Measurements from ENCODE around the gene GJA3.
"Not testable (repeated sequence)": the region's sequence is repeated elsewhere in the genome, so short reads cannot be mapped to it uniquely, and the experiment has no call there.

GJA3 gene

GRCh38 chr13:20170921-20171320 lies 10.1 kb upstream of the GJA3 start:
- Histone ChIP-seq H3K36me3 (ENCODE audit: control insufficient read depth in 1 of 2, insufficient read depth in 2 of 2, low read length in 2 of 2) (no peaks in the 10 kb centered on the region), H3K4me3 (ENCODE audit: low read depth in 1 of 2, low read length in 2 of 2) (no peak overlapping the region), H3K9me3 (ENCODE audit: control insufficient read depth in 1 of 2, low read length in 2 of 2) (no peaks in the 10 kb centered on the region), H3K27me3 (ENCODE audit: control insufficient read depth in 1 of 2, insufficient read depth in 2 of 2, low read length in 2 of 2) (peaks cover 0 to 5% of the 10 kb centered on the region in 2 donors), H3K27ac (ENCODE audit: low read depth, low read length) (no peak overlapping the region), H3K4me1 (ENCODE audit: control insufficient read depth in 1 of 2, insufficient read depth in 2 of 2, low read length in 2 of 2) (peaks cover 9 to 12% of the 10 kb centered on the region in 2 donors), H3K9ac (ENCODE audit: low read depth in 1 of 2, low read length in 2 of 2) (no peak overlapping the region)

- H3K4me3 ChIP-seq (ENCODE audit: low read depth in 1 of 2, low read length in 2 of 2), result no peak overlapping the region
- H3K9me3 ChIP-seq (ENCODE audit: control insufficient read depth in 1 of 2, low read length in 2 of 2), result no peaks in the 10 kb centered on the region
- peaks cover 0 to 10% of the 10 kb centered on the region in 2 donors for H3K27me3 ChIP-seq (ENCODE audit: control insufficient read depth in 1 of 2, insufficient read depth in 2 of 2, low read length in 2 of 2)
- no peak overlapping the region for H3K9ac ChIP-seq (ENCODE audit: low read depth in 1 of 2, low read length in 2 of 2)
- H3K27ac ChIP-seq (ENCODE audit: low read depth, low read length), result no peak overlapping the region
- H3K4me1 ChIP-seq (ENCODE audit: control insufficient read depth in 1 of 2, insufficient read depth in 2 of 2, low read length in 2 of 2), result no peaks in the 10 kb centered on the region
- H3K36me3 ChIP-seq (ENCODE audit: control insufficient read depth in 1 of 2, insufficient read depth in 2 of 2, low read length in 2 of 2), result no peaks in the 10 kb centered on the region
Observed at GRCh38 chr13:20168396-20168795, 7.5 kb upstream of the GJA3 start.

- Histone ChIP-seq H3K4me3 (ENCODE audit: low read depth in 1 of 2, low read length in 2 of 2) (no peak overlapping the region), H3K4me1 (ENCODE audit: control insufficient read depth in 1 of 2, insufficient read depth in 2 of 2, low read length in 2 of 2) (no peaks in the 10 kb centered on the region), H3K9me3 (ENCODE audit: control insufficient read depth in 1 of 2, low read length in 2 of 2) (no peaks in the 10 kb centered on the region), H3K9ac (ENCODE audit: low read depth in 1 of 2, low read length in 2 of 2) (no peak overlapping the region), H3K27me3 (ENCODE audit: control insufficient read depth in 1 of 2, insufficient read depth in 2 of 2, low read length in 2 of 2) (peaks cover 15 to 16% of the 10 kb centered on the region in 2 donors), H3K27ac (ENCODE audit: low read depth, low read length) (no peak overlapping the region), H3K36me3 (ENCODE audit: control insufficient read depth in 1 of 2, insufficient read depth in 2 of 2, low read length in 2 of 2) (no peaks in the 10 kb centered on the region)
Observed at GRCh38 chr13:20165417-20166257, 4.8 kb upstream of the GJA3 start.

- Histone ChIP-seq H3K27ac (ENCODE audit: low read depth, low read length) (no peak overlapping the region), H3K4me3 (ENCODE audit: low read depth in 1 of 2, low read length in 2 of 2) (peak overlapping the region in 1 of 2 donors; percentile 36), H3K9me3 (ENCODE audit: control insufficient read depth in 1 of 2, low read length in 2 of 2) (no peaks in the 10 kb centered on the region), H3K4me1 (ENCODE audit: control insufficient read depth in 1 of 2, insufficient read depth in 2 of 2, low read length in 2 of 2) (peaks cover 0 to 5% of the 10 kb centered on the region in 2 donors), H3K36me3 (ENCODE audit: control insufficient read depth in 1 of 2, insufficient read depth in 2 of 2, low read length in 2 of 2) (no peaks in the 10 kb centered on the region), H3K27me3 (ENCODE audit: control insufficient read depth in 1 of 2, insufficient read depth in 2 of 2, low read length in 2 of 2) (peaks cover 43 to 46% of the 10 kb centered on the region in 2 donors), H3K9ac (ENCODE audit: low read depth in 1 of 2, low read length in 2 of 2) (no peak overlapping the region)
Observed at GRCh38 chr13:20161951-20162300, 1.1 kb upstream of the GJA3 start.

- H3K27me3 ChIP-seq (ENCODE audit: control insufficient read depth in 1 of 2, insufficient read depth in 2 of 2, low read length in 2 of 2), result peaks cover 42 to 47% of the 10 kb centered on the region in 2 donors
Observed at GRCh38 chr13:20161275-20161950, 561 bp upstream of the GJA3 start.

GRCh38 chr13:20159646-20160305 lies 1.1 kb downstream of the GJA3 start:
- H3K27ac ChIP-seq (ENCODE audit: low read depth, low read length), result no peak overlapping the region
- no peak overlapping the region for H3K9ac ChIP-seq (ENCODE audit: low read depth in 1 of 2, low read length in 2 of 2)
- no peaks in the 10 kb centered on the region for H3K9me3 ChIP-seq (ENCODE audit: control insufficient read depth in 1 of 2, low read length in 2 of 2)
- peak overlapping the region in 1 of 2 donors; percentile 54 for H3K4me3 ChIP-seq (ENCODE audit: low read depth in 1 of 2, low read length in 2 of 2)
- H3K27me3 ChIP-seq (ENCODE audit: control insufficient read depth in 1 of 2, insufficient read depth in 2 of 2, low read length in 2 of 2), result peaks cover 40 to 47% of the 10 kb centered on the region in 2 donors
- H3K4me1 ChIP-seq (ENCODE audit: control insufficient read depth in 1 of 2, insufficient read depth in 2 of 2, low read length in 2 of 2), result peaks cover 0 to 5% of the 10 kb centered on the region in 2 donors
- no peaks in the 10 kb centered on the region for H3K36me3 ChIP-seq (ENCODE audit: control insufficient read depth in 1 of 2, insufficient read depth in 2 of 2, low read length in 2 of 2)

More at GRCh38 chr13:20161275-20161950, 561 bp upstream of the GJA3 start:
- Histone ChIP-seq H3K9me3 (ENCODE audit: control insufficient read depth in 1 of 2, low read length in 2 of 2) (no peaks in the 10 kb centered on the region), H3K4me1 (ENCODE audit: control insufficient read depth in 1 of 2, insufficient read depth in 2 of 2, low read length in 2 of 2) (peaks cover 0 to 5% of the 10 kb centered on the region in 2 donors), H3K4me3 (ENCODE audit: low read depth in 1 of 2, low read length in 2 of 2) (peak overlapping the region in 1 of 2 donors; percentile 54), H3K9ac (ENCODE audit: low read depth in 1 of 2, low read length in 2 of 2) (no peak overlapping the region), H3K27ac (ENCODE audit: low read depth, low read length) (no peak overlapping the region), H3K36me3 (ENCODE audit: control insufficient read depth in 1 of 2, insufficient read depth in 2 of 2, low read length in 2 of 2) (no peaks in the 10 kb centered on the region)

GRCh38 chr13:20157151-20157796 lies 3.6 kb downstream of the GJA3 start:
- Histone ChIP-seq H3K4me1 (ENCODE audit: control insufficient read depth in 1 of 2, insufficient read depth in 2 of 2, low read length in 2 of 2) (peaks cover 0 to 5% of the 10 kb centered on the region in 2 donors), H3K27me3 (ENCODE audit: control insufficient read depth in 1 of 2, insufficient read depth in 2 of 2, low read length in 2 of 2) (peaks cover 40 to 54% of the 10 kb centered on the region in 2 donors)

GRCh38 chr13:20156702-20157101 lies 4.2 kb downstream of the GJA3 start:
- Histone ChIP-seq H3K4me1 (ENCODE audit: control insufficient read depth in 1 of 2, insufficient read depth in 2 of 2, low read length in 2 of 2) (peaks cover 0 to 5% of the 10 kb centered on the region in 2 donors), H3K4me3 (ENCODE audit: low read depth in 1 of 2, low read length in 2 of 2) (no peak overlapping the region), H3K27ac (ENCODE audit: low read depth, low read length) (no peak overlapping the region), H3K27me3 (ENCODE audit: control insufficient read depth in 1 of 2, insufficient read depth in 2 of 2, low read length in 2 of 2) (peaks cover 35 to 52% of the 10 kb centered on the region in 2 donors), H3K9me3 (ENCODE audit: control insufficient read depth in 1 of 2, low read length in 2 of 2) (no peaks in the 10 kb centered on the region), H3K9ac (ENCODE audit: low read depth in 1 of 2, low read length in 2 of 2) (no peak overlapping the region), H3K36me3 (ENCODE audit: control insufficient read depth in 1 of 2, insufficient read depth in 2 of 2, low read length in 2 of 2) (no peaks in the 10 kb centered on the region)

More at GRCh38 chr13:20157151-20157796, 3.6 kb downstream of the GJA3 start:
- H3K4me3 ChIP-seq (ENCODE audit: low read depth in 1 of 2, low read length in 2 of 2), result no peak overlapping the region
- no peaks in the 10 kb centered on the region for H3K9me3 ChIP-seq (ENCODE audit: control insufficient read depth in 1 of 2, low read length in 2 of 2)
- no peak overlapping the region for H3K27ac ChIP-seq (ENCODE audit: low read depth, low read length)
- H3K36me3 ChIP-seq (ENCODE audit: control insufficient read depth in 1 of 2, insufficient read depth in 2 of 2, low read length in 2 of 2), result no peaks in the 10 kb centered on the region
- no peak overlapping the region for H3K9ac ChIP-seq (ENCODE audit: low read depth in 1 of 2, low read length in 2 of 2)

GRCh38 chr13:20153290-20153689 lies 7.6 kb downstream of the GJA3 start:
- H3K9ac ChIP-seq (ENCODE audit: low read depth in 1 of 2, low read length in 2 of 2); H3K9me3 ChIP-seq (ENCODE audit: control insufficient read depth in 1 of 2, low read length in 2 of 2); H3K36me3 ChIP-seq (ENCODE audit: control insufficient read depth in 1 of 2, insufficient read depth in 2 of 2, low read length in 2 of 2); H3K4me1 ChIP-seq (ENCODE audit: control insufficient read depth in 1 of 2, insufficient read depth in 2 of 2, low read length in 2 of 2); H3K4me3 ChIP-seq (ENCODE audit: low read depth in 1 of 2, low read length in 2 of 2); H3K27ac ChIP-seq (ENCODE audit: low read depth, low read length): not testable (repeated sequence)
- H3K27me3 ChIP-seq (ENCODE audit: control insufficient read depth in 1 of 2, insufficient read depth in 2 of 2, low read length in 2 of 2), result peaks cover 16 to 29% of the 10 kb centered on the region in 2 donors

Measured in duodenal mucosa (tissue), 2 donors.